Skeletal muscle cell (primary cell): ENCODE data around the gene HS6ST3.

Experiments
- DNase-seq: peaks from one replicate; pipeline ENCODE4 v3.0.0-alpha.2; 2010; ENCODE audit warnings: low read depth
- H3K4me3 ChIP-seq: 2 replicates; pipeline ENCODE4 v1.5.1; 2011; ENCODE audit warnings: low read depth, mild to moderate bottlenecking, control low read depth, low read length, moderate library complexity

The HS6ST3 gene

DNA sequence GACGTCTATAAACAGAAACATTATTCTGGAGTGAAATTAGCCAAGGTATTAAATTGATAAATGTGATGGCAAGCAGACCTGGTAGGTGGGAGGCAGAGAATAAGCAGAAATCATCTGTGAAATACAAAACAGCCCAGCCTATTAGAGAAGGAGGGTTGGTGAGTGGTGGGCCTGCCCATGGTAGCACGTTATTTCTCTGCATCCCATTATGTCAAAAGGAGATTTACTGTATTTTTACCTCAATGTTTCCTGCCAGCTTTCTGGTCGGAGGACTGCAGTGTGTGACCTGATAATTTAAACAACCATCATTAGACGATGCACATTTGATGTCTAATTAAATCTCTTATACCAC is 703.5 kb downstream of the HS6ST3 start:
- DNase-seq: no peak
- no peak overlapping the region for H3K4me3 ChIP-seq

DNA sequence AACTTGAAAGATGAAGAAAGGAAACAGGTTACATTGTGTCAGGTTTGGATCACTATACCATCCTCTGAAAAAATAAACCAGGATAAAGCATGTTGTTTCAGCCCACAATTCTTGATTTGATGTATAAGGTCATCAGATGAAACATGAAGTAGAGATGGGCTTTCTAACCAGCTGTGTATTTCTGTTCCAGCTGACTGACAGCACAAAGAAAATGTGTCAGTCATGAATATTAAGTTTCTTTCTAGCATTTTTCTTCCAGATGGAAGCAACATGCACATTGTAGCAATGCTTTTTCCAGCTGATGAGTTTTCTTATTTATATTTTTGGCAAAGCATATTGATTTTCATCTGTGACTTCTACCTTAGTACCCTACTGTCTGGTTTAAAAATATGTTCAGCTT is 704.8 kb downstream of the HS6ST3 start:
- no peak overlapping the region for H3K4me3 ChIP-seq
- DNase-seq: no peak

GRCh38 chr13:96795670-96796069 is 705.8 kb downstream of the HS6ST3 start:
- H3K4me3 ChIP-seq: no peak overlapping the region
- no peak for DNase-seq

DNA sequence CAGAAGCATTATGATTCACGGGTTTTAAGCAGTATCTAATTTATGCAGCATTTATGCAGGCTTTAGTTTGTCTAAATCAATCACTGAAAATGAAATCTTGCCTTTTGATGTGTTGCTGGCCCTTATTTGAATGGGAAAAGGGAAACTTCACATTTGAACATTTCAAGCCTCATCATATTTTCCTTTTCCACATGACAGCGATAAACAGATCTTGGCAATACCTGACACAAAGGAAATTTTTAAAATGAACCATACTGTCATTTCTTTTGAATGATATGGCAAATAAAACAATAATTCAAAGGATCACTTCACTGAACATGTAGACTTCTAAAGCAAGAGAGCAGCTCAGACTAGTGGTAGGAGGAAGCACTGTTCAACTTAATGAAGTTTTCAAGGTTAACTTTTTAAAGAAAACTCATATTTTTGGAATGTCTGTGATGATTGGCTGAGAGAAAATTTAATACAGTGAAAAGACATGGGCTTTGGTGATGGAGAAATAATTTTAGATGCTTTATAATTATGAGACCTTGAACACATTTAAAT is 706.3 kb downstream of the HS6ST3 start:
- no peak overlapping the region for H3K4me3 ChIP-seq
- no peak for DNase-seq

- H3K4me3 ChIP-seq: no peak overlapping the region
- no peak for DNase-seq
Observed at GRCh38 chr13:96797136-96797535, 707.2 kb downstream of the HS6ST3 start.

DNA sequence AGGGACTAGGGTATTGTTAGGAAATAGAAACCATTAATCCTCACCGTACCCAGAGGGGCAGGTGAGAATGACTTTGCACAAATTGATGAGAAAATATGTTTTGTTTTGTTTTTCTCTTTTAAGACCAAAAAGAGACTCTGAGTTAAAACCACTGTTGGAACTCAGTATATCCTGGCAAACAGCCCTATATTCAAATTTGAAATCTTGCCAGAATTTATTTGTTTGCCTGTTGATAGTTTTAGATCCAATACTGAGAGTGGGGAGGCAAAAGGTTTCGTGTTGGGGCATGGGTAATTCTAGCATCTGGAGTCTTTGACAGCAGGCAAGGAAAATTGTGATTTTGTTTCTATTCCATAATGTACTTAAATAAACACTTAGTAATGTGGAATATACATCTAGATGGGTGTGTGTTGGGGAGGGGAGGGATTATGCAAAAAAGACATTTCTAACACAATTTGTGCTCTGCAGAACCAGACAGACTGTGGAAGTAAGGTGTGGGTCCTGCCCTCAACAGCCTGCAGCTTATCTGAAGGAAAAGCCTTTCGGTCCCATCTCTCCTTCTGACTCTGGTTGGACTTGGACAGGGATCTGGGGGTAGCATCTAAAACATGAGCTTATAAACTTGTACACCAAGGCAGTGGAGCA is 713.7 kb downstream of the HS6ST3 start:
- H3K4me3 ChIP-seq: no peak overlapping the region
- no peak for DNase-seq

GRCh38 chr13:96804174-96804573 is 714.3 kb downstream of the HS6ST3 start:
- no peak for DNase-seq
- no peak overlapping the region for H3K4me3 ChIP-seq

DNA sequence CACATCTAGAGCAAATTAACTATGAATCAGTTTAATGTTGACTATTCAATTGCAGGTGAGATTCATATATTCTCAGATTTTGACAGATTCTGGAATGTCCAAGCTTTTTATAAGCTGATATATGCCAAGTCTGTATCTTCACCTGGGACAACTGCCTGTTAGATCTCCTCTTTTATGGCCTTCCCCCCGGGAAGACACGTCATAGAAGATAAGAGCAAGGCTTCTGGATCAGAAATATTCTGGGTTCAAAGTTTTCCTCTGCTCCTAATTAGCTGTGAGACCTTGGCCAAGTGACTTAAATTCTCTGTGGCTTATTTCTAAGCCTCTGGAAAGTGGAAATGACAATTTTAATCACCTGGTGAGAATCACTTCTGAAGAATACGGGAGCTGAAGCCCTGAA is 716.8 kb downstream of the HS6ST3 start:
- DNase-seq: no peak
- no peak overlapping the region for H3K4me3 ChIP-seq

- H3K4me3 ChIP-seq: no peak overlapping the region
- DNase-seq: no peak
Observed at GRCh38 chr13:96809366-96810096, 719.6 kb downstream of the HS6ST3 start.

DNA sequence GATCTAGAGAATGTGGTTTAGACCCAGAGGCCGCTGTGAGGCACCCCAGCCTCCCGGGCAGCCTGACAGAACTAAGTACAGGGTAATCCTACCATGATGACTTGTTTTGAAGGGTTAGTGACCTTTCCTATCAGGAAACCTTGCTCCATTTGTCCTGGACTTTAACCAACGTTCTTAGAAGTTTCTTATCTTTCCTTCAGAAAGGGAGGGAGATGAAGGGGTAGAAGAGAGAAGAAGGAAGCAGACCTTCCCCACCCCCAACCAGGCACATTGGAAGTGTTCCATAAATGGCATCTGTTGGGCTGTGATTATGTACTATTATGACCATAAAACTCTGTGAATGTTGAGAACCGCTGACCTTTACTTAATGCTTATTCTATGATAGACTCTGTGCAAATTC is 720.2 kb downstream of the HS6ST3 start:
- no peak overlapping the region for H3K4me3 ChIP-seq
- no peak for DNase-seq

- no peak for DNase-seq
- no peak overlapping the region for H3K4me3 ChIP-seq
Observed at GRCh38 chr13:96811049-96811448, 721.1 kb downstream of the HS6ST3 start.

GRCh38 chr13:96816261-96816660 is 726.4 kb downstream of the HS6ST3 start:
- peak; percentile 89 for DNase-seq
- no peak overlapping the region for H3K4me3 ChIP-seq

DNA sequence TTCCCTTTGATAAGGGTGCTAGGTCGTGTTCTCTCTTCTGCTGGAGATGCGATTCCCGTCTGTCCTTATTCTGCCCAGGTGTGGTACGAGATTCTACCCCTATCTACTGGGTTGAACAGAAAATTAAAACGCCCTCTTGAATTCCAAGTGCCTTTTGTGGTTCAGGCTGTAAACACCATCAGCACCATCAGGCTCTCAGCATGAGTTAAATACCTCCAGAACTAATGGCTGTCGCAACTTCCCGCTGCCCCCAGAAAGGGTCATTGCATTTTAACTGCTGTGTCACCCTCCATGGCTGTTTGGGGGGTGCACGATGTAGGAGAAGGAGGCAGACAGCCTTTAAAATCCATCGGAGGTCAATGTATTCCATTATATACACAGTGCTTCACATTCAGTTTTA is 727.0 kb downstream of the HS6ST3 start:
- no peak for DNase-seq
- no peak overlapping the region for H3K4me3 ChIP-seq

GRCh38 chr13:96817336-96817941 is 727.5 kb downstream of the HS6ST3 start:
- DNase-seq: no peak
- no peak overlapping the region for H3K4me3 ChIP-seq

DNA sequence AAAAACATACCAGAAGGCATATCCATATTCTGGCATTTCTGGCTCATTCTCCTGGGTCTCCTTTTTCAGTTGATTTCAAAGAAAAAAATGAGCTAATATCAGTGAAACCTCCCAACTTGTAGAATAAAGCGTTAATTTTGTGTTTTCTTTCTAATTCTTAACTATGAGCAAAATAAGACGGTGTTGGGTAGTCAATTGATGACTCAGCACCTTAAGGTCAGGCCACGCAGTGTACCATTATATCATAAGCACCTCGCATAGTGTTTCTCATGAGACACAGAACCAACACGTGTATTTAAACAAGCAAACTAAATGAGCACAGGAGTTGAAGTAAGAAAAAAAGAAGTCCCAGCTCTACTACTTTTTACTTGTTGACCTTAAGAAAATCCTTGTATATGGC is 729.5 kb downstream of the HS6ST3 start:
- H3K4me3 ChIP-seq: no peak overlapping the region
- no peak for DNase-seq

- no peak for DNase-seq
Observed at GRCh38 chr13:96821381-96821780, 731.5 kb downstream of the HS6ST3 start.

GRCh38 chr13:96821971-96822370 is 732.1 kb downstream of the HS6ST3 start:
- DNase-seq: no peak
- H3K4me3 ChIP-seq: no peak overlapping the region

More at GRCh38 chr13:96821381-96821780, 731.5 kb downstream of the HS6ST3 start:
- no peak overlapping the region for H3K4me3 ChIP-seq

- no peak for DNase-seq
- H3K4me3 ChIP-seq: no peak overlapping the region
Observed at GRCh38 chr13:96822895-96823294, 733.0 kb downstream of the HS6ST3 start.

DNA sequence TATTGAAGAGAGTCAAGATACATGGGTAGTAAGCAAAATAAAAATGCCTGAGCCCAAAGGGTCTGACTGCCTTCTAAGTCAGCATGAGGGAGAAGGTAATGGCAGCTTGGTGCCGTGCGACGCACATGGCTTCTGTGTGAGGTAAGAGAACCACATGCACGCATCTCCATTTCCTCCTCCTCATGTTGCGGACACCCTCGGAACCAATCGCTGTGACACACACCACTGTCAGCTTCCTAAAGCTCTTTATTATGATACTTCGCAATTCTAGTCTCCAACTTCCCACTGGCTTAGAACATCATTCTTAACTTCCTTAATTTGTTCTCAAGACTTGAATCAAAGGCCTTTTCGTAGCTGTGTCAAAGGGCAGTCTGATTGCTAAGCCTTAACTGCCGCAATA is 734.2 kb downstream of the HS6ST3 start:
- no peak overlapping the region for H3K4me3 ChIP-seq
- DNase-seq: no peak

- H3K4me3 ChIP-seq: no peak overlapping the region
Observed at GRCh38 chr13:96825653-96826052, 735.7 kb downstream of the HS6ST3 start.

DNA sequence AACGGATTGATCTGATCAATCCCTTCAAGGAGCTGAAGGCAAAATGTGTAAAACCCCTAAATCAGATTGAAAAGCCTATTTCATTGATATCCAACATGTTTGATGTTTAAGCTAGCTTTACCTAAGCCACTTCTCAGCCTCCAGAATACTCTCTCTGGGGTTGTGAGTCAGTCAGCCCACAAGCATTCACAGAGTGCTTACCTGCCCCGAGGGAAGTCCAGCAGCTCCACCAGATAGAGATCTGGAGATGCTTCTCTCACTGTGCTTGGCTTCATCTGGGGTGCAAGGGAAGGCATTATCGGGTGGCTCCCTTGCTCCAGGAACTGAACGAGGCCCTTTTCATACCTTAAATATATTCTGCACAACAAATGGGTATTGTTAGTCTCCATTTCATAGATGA is 744.7 kb downstream of the HS6ST3 start:
- no peak for DNase-seq
- H3K4me3 ChIP-seq: no peak overlapping the region

More at GRCh38 chr13:96825653-96826052, 735.7 kb downstream of the HS6ST3 start:
- DNase-seq: no peak
